NCI-H187 (cell line): ENCODE data around the gene ENHO.
"Not testable (repeated sequence)": the region's sequence is repeated elsewhere in the genome, so short reads cannot be mapped to it uniquely, and the experiment has no call there.

Experiments
- DNase-seq, 2 experiments: peaks; one replicate each; lab custom pipeline; 2025; lab: John Stamatoyannopoulos, UW

ENHO gene

GRCh38 chr9:34506623-34507022 is 16.2 kb downstream of the ENHO start:
- DNase-seq: no peak

GRCh38 chr9:34505370-34506120 is 17.2 kb downstream of the ENHO start:
- DNase-seq: no peak

- no peak for DNase-seq
These were observed 19.4 kb downstream of the ENHO start for GRCh38 chr9:34503406-34503805.

GRCh38 chr9:34502891-34503290 is 19.9 kb downstream of the ENHO start:
- no peak for DNase-seq

- no peak for DNase-seq
These were observed 20.3 kb downstream of the ENHO start for GRCh38 chr9:34502471-34502870.

GRCh38 chr9:34501889-34502425 is 20.8 kb downstream of the ENHO start:
- no peak for DNase-seq

GRCh38 chr9:34501372-34501771 is 21.4 kb downstream of the ENHO start:
- DNase-seq: no peak

- peak; percentile 8 to 30 for DNase-seq
These were observed 22.0 kb downstream of the ENHO start for GRCh38 chr9:34500623-34501267.

DNA sequence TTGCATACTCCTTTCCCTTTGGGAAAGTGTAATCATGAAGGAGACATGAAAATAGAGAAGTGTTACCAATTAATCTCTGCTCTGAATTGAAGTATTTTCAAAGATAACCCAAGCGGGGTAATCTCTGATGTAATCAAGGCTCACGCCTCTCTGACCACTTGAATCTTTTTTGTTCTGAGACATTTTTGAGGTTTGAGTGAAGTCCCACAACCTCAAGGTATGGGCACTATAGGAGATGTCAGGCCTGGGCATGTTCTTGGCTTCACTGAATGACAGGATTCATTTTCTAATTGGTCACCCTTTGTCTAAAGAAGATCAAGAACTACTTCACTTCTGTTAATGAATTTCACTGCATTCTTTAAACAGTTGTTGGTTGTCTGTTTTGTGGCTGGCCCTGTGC is 23.7 kb downstream of the ENHO start:
- DNase-seq: no peak

GRCh38 chr9:34498553-34498952 is 24.2 kb downstream of the ENHO start:
- DNase-seq: no peak

DNA sequence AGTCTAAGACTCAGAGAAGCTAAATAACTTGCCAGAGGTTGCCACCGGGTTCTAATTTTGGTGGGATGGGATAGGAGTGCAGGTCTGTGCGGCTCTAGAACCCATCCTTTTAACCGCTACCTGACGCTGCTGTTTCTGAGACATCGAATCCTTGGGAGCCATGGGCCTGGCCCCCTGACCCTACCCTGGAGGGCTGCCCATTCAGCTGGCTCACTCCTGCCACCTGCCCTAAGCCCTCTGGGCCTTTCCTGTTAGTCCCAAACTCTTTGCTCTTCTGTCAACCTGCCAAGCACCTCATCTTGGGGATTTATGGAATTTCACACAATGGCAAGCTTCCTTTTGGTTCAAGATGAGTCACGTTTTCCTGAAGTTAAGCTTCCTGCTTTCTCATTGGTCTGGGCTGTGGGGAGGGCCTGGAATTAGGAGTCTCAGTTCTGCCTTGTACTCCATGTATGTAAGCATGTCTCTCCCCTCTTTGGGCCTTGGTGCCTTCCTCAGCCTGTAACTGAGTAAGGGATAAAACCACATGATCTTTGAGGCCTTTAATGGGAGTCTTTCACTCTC is 26.6 kb downstream of the ENHO start:
- no peak for DNase-seq

DNA sequence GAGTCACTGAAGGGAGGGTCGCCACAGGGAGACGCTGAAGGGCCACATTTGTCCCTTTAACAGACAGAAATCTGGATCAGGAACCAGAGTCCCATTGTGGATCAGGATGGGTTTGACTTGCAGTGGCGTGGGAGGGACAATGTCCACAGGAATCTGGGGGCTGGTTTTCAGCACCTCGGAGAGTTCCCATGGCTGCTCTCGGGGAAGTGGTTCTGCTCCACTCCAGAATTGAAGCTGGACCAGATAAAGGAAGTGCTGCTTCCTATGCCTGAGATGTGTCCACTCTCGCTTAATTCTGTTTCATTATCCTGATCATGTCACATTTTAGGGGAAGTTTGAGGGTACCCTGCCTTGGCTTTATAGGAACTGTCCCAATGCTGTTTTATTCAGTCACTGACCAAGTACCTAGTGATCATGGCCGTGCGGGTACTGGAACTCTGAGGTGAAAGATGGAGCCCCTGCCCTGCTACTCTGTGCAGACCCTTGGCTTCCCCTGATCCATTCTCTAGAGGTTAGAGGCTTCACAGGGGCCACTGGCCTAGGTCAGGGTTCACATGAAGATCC is 28.7 kb downstream of the ENHO start:
- no peak for DNase-seq

DNA sequence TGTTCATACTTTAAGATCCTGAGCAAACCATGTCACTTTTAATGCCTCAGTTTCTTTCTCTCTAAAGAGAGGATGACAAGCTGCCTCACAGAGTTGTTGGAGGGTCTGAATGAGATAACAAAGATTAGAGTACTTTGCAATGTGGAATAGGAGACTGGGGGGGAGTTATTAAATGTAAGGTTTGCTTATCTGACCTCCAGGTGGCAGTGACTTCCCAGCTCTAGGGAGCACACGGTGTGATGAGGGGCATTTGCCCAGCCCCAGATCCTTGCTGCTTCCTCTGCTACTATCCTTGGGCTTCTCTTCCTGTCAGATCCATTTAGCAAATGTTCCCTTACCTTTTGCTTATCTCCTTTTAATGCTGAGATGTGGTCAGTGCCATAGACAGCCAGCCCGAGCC is 30.7 kb downstream of the ENHO start:
- DNase-seq: no peak

DNA sequence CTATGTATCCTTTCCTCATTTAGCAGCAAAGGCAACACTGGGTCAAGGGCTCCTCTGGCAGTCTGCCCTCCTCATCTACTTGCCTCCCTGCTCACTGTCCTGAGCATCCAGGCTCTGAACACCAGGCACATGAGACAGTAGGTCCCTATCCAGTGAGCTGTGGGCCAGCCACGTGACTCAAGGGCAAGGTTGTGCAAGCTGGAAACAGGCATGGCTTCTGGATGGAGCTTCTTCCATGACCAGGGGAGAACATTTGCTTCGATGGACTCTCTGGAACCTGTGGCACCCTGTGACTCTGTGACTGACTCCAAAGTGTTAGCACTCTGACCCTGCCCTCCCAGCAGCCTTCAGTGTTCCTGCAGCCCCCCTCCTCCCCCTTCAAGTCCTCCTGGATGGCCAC is 31.2 kb downstream of the ENHO start:
- no peak for DNase-seq

GRCh38 chr9:34490760-34491159 is 32.0 kb downstream of the ENHO start:
- no peak for DNase-seq

DNA sequence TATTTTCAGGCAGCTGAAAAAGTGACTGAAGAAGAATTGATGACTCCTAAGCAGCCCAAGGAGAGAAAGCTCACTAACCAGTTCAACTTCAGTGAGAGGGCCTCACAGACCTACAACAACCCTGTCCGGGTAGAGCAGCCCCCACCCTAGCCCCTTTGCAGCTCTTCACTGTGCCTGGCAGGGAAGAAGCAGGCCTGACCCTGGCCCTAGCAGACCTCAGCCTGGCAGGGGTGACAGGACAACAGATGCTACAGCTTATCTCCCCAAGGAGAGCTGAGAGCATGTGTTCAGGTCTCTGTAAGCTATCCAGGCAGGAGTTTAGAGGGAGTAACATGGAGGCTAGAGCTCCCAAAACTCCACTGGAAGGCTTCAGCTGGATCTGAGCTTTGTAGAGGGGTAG is 32.4 kb downstream of the ENHO start:
- no peak for DNase-seq

DNA sequence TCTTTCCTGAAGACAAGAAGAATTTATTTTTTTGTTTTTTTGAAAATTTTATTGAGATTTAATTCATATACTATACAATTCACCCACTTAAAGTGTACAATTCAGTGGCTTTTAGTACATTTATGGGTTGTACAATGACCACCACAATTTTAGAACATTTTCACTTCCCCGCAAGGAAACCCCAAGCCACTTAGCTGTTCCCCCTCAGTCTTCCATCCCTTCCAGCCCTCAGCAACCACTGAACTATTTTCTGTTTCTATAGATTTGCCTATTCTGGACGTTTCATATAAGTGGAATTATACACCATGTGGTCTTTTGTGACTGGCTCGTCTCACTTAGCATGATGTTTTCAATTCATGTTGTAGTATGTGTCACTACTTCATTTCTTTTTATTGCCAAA is 36.2 kb downstream of the ENHO start:
- DNase-seq: no peak

- DNase-seq: no peak
These were observed 37.0 kb downstream of the ENHO start for GRCh38 chr9:34485822-34486221.

- no peak for DNase-seq
These were observed 38.1 kb downstream of the ENHO start for GRCh38 chr9:34484678-34485077.

- DNase-seq: not testable (repeated sequence)
These were observed 40.0 kb downstream of the ENHO start for GRCh38 chr9:34482746-34483145.

GRCh38 chr9:34481620-34482019 is 41.2 kb downstream of the ENHO start:
- not testable (repeated sequence) for DNase-seq

DNA sequence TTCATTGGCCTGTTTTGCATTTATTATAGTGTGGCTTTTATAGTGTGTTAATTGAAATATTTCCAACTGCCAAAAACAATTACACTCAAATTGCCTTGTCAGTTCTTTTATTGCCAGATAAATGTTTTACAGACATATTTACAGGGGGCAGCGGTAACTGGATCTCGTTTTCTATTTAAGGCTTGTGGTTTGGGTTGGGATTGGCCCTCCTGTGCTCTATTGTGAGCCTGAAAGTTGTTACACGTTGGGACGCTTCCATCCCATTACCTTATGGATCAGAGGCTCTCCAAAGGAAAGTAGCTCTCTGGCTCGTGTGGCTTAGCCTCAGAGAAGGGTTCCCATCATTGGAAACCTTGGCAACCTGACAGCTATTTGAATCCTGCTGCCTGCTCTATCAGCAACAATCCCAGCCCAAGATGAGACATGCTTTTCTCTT is 43.3 kb downstream of the ENHO start:
- no peak for DNase-seq

- no peak for DNase-seq
These were observed 45.2 kb downstream of the ENHO start for GRCh38 chr9:34477541-34477940.
